Ramos (cell line): ENCODE measurements around the gene FAAP20.

ENCODE experiments used
- in situ Hi-C: fragments of 300-500 bp; cut with MboI; formaldehyde crosslinking; loops from one replicate; pipeline ENCODE4 v1.14.3; 2022; ENCODE audit warnings: low sequenced_read_pairs; ENCODE audit not compliant: unreplicated experiment

FAAP20 gene

DNA sequence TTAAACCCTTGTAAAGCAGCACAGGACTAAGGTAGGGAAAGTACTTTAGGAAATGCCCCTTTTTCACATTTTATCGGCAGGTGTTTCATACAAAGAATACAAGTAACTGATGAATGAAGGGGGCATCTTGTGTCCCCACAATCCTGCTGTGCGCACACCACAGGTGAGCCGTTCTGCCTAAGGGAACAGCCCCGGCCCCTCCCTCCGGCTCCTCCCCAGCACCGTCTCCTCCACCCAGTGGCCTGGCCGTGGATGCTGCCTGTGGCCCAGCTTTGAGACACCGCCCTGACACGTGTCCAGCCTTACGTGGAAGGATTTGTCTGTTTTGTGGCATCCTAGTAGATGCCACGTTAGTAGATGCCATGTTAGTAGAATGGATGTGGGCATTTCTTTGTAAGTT lies 12.8 kb downstream of the FAAP20 start:
- in situ Hi-C loops = no loop called here

DNA sequence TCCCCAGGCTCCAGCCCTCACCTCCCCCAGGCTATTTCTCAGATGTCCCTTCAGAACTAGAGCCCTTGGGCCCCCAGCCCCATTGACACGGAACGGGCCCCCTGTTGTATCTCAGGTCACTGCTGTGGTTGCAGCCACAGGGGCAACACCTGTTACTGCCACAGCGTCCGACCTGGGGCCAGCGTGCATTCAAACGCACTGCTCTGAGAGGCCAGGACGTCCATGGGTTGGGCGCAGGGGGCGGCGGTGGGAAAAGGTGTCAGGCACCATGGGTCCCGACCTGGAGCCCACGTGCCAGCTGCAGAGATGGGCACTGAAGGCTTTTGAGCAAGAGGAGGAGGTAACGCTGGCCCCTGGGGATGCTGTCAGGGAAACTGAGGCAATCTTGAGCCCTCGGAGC lies 13.3 kb downstream of the FAAP20 start:
- in situ Hi-C loops = no loop called here

DNA sequence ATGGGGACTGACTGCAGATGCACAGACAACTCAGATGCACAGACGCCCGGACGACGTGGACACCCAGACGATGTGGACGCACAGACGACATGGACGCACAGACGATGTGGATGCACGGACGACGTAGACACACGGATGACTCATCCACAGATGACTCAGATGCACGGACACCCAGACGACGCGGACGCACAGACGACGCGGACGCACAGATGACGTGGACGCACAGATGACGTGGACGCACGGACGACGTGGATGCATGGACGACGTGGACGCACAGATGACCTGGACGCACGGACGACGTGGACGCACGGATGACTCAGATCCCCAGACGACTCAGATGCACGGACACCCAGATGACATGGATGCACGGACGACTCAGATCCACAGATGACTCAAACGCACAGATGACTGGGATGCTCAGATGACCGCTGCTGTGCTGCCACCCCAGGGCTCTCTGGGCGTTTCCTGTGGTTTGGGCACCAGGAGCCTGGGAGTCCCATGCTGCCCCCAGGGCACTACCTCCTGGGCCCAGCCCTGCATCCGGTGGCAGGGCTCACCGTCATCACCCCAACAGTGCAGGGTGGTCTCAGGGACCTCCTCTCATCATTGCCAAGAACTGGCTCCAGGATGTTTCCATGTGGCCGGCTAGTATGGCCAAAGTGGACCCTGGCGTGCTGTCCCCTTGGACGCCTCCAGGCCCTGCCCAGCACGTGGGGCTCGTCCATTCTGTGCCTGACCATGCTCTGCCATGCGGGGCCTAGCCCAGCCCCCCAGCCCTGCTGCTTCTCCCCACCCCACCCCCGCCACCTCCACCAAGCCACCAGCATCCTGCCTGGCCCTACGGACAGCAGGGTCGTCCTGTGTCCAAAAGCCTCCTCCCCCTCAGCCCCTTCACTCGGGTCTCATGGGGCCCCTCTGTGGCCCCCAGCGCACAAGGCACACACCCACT lies 14.0 kb downstream of the FAAP20 start:
- in situ Hi-C loops = no loop called here

DNA sequence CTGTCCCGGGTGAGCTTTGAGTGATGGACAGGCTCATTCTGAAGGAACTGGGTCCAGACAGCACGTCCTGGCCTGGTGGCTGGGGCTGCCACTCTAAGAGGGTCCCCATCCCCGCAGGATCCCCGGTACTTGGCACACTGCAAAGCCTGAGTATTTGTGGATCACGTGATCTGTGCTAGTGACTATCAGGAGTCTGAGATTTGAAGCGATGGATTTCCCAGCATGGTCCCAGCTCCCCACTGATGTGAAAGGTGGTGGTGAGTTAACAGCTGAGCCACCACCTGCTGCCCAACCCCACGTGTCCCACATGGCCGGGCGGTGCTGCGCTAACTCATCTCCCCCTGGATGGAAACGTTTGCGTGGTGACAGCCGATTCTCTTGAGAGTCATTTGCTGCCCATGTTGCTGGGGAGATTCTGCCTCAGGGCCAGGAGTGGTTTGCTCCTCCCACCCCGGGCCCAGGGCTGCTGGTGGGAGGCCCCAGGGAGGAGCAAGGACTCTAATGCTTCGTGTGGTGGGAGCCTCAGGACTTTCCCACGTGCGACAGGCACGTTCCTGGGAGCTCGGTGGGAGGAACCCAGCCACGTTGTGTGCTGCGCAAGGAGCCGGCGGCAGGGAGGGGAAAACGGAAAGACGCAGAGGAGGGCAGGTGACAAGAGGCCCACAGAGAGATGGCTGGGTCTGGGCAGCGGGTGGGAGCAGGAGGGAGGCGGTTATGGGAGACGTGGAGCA lies 15.1 kb downstream of the FAAP20 start:
- in situ Hi-C loops = no loop called here

DNA sequence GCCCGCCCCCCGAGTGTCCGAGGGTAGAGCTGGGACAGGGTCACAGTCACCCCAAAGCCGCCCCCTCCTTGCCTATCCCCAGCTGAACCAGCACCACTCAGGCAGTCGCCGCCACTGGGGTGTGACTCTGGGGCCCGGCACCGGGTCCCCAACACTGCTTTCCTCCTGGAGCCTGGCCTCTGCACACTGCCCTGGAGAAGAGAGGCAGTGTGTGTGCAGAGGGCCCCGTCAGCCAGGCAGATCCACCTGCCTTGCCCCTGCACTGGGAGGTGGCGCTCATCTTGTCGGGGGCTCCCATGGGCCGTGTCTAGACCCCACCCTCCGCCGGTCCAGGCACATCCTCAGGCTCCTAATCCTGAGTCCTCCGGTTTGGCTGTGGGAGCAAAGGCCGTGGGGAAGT lies 15.7 kb downstream of the FAAP20 start:
- in situ Hi-C loops = no loop called here

DNA sequence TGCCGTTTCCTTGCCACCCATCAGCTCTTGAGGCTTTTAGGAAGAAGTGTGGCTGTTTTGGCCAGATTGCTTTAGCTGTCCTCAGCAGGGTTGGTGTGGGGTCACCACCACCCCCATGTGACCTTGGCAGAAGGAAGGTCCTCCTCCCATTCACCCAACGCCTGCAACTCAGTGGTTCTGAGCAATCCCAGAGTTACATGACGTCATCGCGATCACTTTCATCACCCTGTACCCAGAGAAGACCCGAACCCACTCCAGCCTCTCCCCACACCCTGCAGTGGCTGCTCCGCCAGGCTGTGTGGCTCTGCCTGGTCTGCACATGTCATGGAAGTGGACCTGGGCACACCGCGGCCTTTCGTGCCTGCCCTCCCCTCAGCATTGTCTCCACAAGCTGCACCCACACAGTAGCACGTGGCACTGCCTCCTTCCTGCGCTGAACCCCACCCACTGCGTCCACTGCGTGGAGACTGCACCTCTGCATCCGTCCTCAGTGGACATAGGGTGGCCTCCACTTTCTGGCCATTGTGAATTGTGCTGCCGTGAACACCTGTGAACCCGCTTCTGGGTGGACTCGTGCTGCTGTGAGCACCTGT lies 16.5 kb downstream of the FAAP20 start:
- in situ Hi-C loops = no loop called here

GRCh38 chr1:2177541-2177940 lies 17.0 kb downstream of the FAAP20 start:
- in situ Hi-C loops = no loop called here

GRCh38 chr1:2176615-2177014 lies 18.0 kb downstream of the FAAP20 start:
- in situ Hi-C loops = no loop called here

GRCh38 chr1:2175681-2176454 lies 18.7 kb downstream of the FAAP20 start:
- in situ Hi-C loops = no loop called here

DNA sequence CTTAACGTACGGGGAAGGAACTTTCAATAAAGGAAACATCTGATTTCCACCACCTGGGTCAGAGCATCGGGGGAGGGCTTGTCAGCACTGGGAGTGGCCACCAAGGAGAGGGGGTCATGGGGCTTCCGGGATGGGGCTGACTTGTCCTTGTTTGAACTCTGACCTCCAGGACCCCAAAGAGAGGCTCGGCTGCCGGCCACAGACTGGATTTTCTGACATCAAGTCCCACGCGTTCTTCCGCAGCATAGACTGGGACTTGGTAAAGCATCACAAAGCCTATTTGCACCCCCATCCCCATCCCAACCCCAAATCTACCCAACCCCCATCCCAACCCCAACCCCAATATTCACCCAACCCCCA lies 19.5 kb downstream of the FAAP20 start:
- in situ Hi-C loops = no loop called here

- in situ Hi-C loops = no loop called here
These were observed 20.1 kb downstream of the FAAP20 start for GRCh38 chr1:2174348-2175054.

DNA sequence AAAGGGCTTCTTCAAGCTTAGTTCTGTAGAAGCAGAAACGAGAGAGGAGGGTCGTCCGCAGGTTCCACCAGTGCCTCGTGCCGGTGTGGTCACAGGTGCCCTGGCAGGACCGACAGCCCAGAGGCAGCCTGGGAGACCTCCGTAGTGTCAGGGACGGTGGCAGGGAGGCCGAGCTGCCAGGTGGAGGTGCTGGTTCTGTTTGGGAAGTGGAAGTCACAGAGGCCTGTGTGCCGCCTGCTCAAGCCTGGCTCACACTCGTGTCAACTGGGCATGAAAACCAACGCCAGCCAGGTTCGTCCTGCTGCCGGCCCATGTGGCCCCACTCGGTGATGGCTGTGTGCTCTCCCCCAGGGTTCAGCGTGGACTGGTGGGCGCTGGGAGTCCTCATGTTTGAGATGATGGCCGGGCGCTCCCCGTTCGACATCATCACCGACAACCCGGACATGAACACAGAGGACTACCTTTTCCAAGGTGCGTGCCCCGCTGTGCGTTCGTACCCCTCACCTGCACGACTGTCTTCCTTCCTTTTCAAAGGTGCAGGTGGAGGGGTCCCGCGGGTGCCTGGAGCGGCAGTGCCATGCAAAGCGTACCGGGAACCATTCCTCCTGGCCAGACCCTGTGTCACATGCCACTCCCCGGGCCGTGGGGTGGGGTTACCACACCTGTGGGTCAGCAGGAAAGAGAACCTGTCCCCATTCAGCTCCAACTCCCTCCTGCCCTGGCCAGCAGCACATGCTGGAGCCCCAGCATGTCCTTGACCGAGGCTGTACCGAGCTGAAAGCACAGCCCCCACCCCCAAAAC lies 20.8 kb downstream of the FAAP20 start:
- in situ Hi-C loops = no loop called here

DNA sequence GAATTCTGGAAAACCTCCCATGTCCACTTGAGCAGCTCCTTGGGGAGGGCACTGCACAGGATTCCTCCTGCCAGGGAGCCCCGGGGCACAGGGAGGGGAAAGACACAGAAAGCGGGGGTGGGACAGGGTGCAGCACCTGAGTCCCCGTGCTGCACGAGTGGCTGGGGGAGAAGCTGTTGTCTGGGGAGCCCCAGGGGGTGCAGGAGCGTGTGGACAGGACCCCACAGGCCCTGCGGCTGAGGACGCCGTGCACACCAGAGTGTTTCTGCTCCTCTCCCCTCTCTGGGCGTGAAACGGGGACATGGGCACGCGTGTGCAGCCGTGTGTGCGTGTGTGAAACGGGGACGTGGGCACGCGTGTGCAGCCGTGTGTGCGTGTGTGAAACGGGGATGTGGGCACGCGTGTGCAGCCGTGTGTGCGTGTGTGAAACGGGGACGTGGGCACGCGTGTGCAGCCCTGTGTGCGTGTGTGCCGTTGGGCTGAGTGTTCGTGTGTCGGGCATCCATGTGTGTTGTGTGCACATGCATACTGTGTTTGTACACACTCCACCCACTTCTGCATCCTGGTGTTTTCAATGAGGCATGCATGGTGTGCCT lies 21.9 kb downstream of the FAAP20 start:
- in situ Hi-C loops = no loop called here

DNA sequence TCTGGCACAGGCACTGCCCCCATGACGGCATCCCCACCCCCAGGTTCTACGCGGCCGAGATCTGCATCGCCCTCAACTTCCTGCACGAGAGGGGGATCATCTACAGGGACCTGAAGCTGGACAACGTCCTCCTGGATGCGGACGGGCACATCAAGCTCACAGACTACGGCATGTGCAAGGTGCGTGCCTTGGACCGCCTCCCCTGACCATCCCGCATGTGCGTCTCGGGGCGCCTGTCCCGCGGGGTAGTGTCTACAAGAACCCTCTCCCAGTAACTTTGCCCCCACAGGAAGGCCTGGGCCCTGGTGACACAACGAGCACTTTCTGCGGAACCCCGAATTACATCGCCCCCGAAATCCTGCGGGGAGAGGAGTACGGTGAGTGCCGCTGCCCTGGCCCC lies 22.6 kb downstream of the FAAP20 start:
- in situ Hi-C loops = no loop called here

DNA sequence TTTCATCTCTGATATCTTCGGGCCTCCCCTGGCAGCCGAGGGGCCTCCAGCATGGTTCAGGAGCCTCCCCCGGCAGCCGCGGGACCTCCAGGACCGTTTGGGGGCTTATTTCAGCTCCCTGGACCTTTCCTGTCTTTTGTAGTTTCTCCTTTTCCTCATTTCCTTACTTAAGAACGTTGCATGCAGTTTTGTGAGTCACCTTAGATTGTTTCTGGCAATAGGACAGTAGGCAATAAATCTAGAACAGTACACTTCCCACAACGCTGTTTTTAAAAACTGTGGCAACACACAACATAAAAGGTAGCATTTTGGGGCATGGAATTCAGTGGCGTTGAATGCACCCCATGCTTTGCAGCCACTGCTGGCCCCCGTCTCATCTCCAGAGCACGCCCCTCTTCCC lies 24.4 kb downstream of the FAAP20 start:
- in situ Hi-C loops = no loop called here

DNA sequence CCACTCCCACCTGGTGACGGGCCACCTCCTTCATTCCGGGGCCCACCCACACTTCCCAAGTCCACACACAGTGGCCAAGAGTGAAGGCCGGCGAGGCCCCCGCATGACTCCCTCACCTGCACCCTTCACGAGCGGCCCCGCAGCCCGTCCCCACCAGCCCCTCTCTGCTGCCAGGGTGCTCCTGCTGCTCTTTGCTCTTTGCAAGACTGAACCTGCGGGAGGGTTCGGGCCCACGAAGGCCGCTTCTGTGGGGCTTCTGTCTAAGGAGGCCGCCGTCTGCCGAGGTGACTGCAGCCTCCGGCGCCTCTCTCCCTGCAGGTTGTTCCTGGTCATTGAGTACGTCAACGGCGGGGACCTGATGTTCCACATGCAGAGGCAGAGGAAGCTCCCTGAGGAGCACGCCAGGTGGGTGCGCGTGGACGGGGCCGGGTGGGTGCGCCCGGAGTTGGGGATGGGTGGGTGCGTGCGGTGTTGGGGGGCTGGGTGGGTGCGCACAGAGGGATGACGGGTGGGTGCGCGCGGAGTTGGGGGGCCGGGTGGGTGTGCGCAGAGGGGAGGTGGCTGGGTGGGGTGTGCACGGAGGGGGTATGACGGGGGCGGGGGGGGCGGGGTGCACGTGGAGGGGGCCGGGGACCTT lies 25.3 kb downstream of the FAAP20 start:
- in situ Hi-C loops = no loop called here

DNA sequence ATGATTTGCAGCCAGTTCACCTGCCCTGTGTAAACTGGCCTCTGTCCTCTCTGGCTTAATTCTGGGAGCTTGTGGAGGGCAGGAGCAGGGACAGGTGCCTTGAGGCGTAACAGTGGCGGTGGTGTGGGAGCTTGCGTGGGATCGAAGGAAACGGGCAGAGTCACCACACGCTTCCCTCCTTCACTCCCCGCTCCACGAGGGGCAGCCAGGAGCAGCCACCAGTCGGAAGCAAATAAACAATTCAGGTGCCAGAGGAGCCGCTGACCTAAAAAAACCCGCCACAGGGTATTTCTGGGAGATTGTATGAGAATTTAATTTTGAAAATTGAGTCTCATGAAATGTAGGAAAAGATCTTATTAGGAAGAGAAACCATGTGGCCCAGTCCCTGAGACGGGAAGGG lies 26.0 kb downstream of the FAAP20 start:
- in situ Hi-C loops = no loop called here

- in situ Hi-C loops = no loop called here
These were observed 26.5 kb downstream of the FAAP20 start for GRCh38 chr1:2168090-2168489.
